ENCODE data around the gene UGT1A10.
A peak's percentile ranks its signal among the peaks of the same experiment; 100 is the strongest.
"Not testable (repeated sequence)": the region's sequence is repeated elsewhere in the genome, so short reads cannot be mapped to it uniquely, and the experiment has no call there.

UGT1A10 gene

DNA sequence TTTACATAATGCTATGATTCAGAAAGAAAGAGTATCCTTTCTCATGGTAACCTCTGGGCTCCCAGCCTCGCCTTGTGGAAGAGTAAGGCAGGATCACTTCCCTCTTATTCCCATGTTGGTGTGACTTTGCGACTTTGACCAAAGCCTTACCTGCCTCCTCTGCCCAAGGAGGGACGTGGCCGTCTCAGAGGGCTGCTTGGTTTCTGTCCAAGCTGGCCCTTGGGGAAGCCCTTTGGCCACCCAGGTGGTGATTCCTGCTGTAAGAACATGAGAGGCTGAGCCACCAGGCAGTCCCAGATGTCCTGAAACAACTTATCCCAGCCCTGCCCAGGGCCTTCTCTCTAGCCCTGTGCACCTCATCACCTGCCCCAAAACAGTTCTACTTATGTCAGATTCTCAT is 62.5 kb downstream of the UGT1A10 start:
- no peak for DNase-seq

DNA sequence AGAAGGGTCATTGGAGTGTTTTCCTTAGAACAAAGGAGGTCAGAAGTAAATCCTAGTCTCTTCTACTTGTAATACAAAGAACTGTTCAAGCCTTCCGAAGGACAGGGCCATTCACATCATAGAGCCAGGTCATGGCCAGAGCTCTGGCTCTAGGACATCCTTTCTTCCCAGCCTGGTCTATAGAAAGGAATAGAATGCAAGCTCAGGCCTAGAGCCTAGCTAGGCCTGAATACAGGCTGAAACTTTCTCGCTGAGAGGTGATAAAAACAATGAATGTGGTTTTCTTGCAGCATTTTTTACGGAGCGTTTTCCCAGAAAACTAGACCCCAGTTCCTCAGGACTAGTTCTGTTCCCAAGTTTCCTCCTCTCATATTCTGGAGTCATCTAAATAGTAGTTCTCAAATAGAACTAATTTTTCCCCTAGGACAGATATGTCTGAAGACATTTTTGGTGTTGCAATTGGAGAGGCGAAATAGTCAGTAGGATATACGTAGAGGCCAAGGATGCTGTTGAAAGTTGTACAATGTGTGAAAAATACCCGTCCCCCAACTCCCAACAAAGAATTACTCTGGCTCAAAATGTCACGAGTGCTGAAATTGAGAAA is 63.3 kb downstream of the UGT1A10 start:
- DNase-seq, result no peak

DNA sequence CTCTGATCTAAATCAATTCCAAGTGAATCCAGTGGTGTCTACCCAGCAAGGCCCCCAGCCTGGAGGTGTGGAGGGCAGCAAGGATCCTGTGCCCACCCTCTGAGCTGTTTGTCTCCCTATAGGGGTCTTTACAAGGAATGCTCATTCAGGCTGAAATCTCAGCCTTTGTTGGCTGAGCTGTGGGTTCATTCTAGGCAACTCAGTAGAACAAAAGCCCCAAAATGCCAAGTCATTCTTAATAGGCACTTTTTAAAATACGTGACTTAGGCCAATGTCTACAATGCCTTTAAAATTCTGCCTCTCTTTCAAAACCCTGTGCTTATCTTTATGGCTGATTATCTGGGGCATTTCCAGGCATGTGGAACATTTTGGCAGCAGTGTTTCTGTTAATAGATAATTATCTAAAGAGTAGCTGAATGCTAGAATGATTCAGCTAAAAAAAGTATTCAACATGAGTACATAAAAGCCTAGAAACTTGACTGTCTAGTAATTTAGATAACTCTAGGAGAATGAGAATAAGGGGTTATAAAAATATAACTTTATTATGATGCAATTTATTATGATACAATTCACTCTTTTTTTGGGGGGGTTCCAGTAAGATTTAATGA is 63.9 kb downstream of the UGT1A10 start:
- DNase-seq, result peak; percentile 34

DNA sequence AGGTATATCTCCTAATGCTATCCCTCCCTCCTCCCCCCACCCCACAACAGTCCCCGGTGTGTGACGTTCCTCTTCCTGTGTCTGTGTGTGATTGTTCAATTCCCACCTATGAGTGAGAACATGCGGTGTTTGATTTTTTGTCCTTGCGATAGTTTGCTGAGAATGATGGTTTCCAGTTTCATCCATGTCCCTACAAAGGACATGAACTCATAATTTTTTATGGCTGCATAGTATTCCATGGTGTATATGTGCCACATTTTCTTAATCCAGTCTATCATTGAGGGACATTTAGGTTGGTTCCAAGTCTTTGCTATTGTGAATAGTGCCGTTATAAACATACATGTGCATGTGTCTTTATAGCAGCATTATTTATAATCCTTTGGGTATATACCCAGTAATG is 64.6 kb downstream of the UGT1A10 start:
- DNase-seq, result not testable (repeated sequence)

DNA sequence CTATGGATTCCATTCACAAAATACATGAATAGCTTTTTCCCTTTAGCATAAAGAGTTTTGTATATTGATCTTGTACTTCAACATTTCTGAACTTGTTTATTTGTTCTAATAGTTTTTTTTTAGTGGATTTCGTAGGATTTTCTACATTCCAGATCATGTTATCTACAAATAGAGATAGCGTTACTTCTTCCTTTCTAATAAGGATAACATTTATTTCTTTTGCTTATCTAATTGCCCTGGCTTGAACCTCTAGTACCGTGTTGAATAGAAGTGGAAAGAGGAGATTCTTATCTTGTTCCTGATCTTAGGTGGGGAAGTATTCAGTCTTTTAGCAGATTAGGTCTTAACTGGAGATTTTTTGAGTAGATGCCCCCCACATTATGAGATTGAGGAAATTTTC is 66.0 kb downstream of the UGT1A10 start:
- DNase-seq, result no peak

DNA sequence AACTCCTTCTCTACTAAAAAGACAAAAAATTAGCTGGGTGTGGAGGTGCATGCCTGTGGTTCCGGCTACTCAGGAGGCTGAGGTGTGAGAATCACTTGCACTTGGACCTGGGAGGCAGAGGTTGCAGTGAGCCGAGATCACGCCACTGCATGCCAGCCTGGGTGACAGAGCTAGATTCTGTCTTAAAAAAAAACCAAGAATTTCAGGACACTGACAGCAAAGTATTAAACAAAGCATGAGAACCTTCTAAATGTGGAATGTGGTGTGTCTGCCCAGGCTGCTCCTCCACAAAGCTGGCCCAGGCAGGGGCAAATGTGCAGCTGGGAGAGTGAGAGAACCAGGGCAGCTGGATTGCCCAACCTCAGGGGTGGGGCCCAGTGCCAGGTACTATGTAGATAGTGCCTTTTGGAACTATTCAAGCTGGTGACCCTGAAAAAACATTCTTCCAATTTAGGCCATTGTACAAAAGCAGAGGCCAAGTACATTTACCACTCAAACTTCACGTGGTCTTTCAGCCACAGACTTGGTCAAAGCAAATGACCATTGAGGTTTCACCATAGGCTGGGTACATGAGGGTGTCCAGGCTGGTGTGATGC is 69.8 kb downstream of the UGT1A10 start:
- no peak for DNase-seq

DNA sequence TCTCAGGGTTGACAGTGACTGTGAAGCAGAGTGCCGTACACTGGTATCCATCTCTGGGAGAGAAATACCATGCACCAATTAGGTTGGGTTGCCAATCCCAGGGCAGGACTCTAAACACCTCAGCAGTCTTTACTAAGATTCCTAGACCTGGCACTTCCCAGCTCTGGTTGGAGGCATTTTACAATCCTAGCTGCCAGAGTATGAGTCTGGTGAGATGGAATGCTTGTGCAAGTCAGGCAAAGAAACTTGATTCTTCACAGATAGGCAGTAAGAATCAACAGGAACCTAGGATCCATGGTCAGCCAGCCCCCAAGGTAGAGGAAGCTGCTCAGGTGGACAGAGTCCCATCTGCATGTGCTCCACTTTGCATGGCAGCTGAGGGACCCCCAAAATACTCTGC is 70.5 kb downstream of the UGT1A10 start:
- no peak for DNase-seq

DNA sequence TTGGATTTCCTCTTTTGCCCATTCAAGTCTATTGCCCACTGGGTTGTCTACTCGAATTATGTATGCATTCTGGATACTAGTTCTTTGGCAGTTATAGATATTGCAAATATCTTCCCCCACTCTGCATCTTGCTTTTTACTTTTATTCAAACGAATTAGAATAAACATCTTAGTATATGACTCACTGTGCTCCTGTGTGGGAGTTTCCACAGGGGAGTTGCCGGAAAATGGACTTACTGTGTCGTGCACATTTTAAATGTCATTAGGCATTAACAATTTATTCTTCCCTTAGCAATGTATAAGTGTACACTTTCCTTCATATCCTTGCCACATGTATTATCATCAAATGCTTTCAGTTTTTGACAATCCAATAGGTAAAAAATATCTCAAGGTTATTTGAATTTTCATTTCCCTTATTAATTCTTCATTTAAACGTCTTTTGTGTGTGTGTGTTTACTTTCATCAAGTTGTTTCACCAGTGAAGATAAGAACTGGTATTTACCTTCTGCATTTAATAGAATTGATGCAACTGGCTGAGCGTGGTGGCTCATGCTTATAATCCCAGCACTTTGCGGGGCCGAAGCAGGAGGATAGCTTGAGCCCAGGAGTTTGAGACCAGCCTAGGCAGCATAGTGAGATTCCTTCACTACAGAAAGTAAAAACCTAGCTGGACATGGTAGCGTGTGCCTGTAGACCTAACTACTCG is 71.8 kb downstream of the UGT1A10 start:
- peak; percentile 12 for DNase-seq

DNA sequence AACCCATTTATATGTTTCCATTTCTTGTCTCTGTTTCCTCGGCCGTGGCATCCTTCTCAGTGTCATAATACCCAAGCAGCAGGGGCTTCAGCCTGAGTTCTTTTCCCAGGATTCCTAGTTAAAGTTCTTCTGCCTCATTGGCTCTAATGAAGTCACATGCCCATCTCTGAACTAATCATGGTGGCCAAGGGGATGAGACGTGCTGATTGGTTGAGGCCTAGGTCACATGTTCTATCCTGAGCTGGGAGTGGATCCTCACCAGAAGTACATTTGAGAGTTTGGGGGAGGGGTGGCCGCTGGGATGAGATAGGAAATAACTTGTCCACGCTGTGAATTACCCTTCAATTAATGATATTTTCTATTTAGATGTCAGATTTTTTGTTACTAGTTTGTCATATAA is 72.7 kb downstream of the UGT1A10 start:
- no peak for DNase-seq

DNA sequence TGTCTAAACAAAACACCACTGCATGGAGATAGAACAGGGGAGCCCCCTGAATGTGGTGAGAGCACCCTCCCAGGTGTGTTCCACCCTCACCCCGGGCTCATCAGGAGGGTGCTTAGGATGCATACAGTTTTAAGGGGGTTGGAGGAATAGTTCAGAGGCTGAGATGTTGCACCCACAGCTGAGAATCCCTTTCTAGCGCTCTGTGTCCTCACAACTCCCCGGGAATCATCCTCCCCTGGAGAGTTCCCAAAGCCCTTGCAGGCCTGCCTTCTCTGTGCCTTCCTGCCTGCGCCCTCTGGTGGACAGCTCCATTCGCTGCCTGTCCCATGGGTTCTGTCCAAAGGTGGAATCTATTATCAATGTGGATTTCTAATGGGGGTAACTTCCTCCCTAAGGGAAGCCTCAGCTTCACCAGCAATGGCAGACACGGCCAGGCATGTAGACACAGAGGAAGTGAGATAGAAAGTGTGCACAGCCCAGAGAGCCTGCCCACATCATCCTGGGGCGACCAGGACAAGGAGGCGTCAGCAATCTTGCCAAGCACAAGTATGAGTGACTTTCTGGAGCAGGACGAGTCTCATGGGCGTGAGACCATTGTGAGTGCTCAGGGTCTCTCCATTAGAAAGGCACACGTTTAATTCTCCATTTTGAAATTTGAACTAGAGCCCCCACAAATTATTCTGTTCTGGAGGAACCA is 75.2 kb downstream of the UGT1A10 start:
- DNase-seq, result peak; percentile 57

DNA sequence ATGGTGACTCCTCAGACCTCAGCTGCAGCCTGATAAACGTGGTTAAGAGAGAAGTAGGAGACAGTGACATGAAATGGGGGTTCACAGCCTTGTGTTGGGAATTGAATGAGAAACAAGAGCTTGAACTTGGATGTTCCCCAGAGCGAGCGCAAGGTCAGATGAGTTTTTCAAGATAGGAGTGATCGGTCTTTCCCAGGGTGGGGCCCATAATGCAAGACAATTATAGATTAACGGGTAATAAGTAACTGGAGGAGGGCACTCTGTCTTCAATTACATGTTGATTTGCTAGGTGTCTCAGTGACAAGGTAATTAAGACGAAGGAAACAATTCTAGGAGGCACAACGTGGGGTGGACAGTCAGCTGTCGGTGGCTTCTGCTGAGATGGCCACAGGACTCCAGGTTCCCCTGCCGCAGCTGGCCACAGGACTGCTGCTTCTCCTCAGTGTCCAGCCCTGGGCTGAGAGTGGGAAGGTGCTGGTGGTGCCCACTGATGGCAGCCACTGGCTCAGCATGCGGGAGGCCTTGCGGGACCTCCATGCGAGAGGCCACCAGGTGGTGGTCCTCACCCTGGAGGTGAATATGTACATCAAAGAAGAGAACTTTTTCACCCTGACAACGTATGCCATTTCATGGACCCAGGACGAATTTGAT is 76.5 kb downstream of the UGT1A10 start, which contains the start of gene UGT1A5:
TSS of gene UGT1A5 (plus strand) at position 297 of the 651 bp plus-strand sequence. CDS start at position 382, 85 bp downstream.
- DNase-seq, result no peak

DNA sequence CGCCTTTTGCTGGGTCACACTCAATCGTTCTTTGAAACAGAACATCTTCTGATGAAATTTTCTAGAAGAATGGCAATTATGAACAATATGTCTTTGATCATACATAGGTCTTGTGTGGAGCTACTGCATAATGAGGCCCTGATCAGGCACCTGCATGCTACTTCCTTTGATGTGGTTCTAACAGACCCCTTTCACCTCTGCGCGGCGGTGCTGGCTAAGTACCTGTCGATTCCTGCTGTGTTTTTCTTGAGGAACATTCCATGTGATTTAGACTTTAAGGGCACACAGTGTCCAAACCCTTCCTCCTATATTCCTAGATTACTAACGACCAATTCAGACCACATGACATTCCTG is 77.0 kb downstream of the UGT1A10 start:
- no peak for DNase-seq

DNA sequence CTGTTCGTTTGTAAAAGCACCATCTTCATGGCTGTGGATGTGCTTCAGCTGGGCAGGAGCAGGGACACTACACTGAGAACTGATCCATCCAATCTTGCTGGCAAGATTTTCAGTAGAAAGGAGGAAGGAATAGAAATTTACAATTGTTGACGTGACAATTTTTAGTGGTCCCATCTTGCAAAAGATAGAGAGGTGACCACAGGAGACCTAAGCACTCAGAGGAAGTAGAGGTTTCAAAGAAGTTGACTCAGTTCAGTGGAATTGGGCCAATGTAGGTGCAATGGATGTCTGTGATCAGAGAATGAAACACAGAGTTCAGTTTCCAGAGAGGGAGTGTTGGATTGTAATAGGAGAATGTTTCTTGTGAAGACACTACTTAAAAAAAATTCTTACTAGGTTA is 77.9 kb downstream of the UGT1A10 start:
- no peak for DNase-seq

DNA sequence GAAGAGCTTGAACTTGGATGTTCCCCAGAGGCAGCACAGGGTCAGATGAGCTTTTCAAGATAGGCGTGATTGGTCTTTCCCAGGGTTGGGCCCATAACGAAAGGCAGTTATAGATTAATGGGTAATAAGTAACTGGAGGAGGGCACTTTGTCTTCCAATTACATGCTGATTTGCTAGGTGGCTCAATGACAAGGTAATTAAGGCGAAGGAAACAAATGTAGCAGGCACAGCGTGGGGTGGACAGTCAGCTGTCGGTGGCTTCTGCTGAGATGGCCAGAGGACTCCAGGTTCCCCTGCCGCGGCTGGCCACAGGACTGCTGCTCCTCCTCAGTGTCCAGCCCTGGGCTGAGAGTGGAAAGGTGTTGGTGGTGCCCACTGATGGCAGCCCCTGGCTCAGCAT is 82.3 kb downstream of the UGT1A10 start, which contains the start of gene UGT1A4:
TSS of gene UGT1A4 (plus strand) at position 185 of the 400 bp plus-strand sequence. CDS start at position 270, 85 bp downstream.
- DNase-seq, result no peak

DNA sequence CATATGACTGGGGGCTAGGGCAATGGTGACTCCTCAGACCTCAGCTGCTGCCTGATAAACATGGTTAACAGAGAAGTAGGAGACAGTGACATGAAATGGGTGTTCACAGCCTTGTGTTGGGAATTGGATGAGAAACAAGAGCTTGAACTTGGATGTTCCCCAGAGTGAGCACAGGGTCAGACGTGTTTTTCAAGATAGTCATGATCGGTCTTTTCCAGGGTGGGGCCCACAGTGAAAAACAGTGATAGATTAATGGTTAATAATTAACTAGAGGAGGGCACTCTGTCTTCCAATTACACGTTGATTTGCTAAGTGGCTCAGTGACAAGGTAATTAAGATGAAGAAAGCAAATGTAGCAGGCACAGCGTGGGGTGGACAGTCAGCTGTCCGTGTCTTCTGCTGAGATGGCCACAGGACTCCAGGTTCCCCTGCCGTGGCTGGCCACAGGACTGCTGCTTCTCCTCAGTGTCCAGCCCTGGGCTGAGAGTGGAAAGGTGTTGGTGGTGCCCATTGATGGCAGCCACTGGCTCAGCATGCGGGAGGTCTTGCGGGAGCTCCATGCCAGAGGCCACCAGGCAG is 92.6 kb downstream of the UGT1A10 start, which contains the start of gene UGT1A3:
TSS of gene UGT1A3 (plus strand) at position 320 of the 579 bp plus-strand sequence. CDS start at position 405, 85 bp downstream.
- no peak for DNase-seq

DNA sequence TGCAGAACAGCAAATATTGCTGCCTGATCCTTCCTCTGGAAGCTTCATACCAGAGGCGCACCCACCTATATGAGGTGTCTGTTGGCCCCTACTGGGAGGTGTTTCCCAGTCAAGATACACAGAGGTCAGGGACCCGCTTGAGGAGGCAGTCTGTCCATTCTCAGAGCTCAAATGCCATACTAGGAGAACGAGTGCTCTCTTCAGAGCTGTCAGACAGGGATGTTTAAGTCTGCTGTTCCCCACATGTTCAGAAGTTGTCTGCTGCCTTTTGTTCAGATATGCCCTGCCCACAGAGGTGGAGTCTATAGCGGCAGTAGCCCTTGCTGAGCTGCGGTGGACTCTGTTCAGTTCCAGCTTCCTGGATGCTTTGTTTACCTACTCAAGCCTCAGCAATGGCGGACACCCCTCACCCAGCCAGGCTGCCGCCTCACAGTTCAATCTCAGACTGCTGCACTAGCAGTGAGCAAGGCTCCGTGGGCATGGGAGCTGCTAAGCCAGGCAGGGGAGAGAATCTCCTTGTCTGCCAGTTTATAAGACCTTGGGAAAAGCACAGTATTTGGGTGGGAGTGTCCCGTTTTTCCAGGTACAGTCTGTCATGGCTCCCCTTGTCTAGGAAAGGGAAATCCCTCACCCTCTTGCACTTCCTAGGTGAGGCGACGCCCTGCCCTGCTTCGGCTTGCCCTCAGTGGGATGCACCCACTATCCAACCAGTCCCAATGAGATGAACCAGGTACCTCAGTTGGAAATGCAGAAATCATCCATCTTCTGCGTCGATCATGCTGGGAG is 100.8 kb downstream of the UGT1A10 start:
- DNase-seq, result not testable (repeated sequence)

DNA sequence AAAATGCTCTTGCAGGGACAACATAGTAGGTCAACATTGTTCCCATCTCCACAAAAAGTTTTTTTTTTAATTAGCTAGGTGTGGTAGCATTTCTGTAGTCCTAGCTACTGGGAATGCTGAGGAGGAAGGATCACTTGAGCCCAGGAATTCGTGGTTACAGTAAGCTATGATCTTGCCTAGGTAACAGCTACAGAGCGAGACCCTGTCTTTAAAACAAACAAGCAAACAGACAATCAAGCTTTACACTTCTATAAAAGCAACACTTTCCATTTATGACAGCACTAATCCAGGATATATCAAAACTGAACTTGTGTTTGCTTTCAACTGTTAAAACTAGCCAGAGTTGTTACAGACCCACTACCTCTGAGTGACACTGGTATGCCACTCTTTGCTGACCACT is 104.6 kb downstream of the UGT1A10 start:
- no peak for DNase-seq

DNA sequence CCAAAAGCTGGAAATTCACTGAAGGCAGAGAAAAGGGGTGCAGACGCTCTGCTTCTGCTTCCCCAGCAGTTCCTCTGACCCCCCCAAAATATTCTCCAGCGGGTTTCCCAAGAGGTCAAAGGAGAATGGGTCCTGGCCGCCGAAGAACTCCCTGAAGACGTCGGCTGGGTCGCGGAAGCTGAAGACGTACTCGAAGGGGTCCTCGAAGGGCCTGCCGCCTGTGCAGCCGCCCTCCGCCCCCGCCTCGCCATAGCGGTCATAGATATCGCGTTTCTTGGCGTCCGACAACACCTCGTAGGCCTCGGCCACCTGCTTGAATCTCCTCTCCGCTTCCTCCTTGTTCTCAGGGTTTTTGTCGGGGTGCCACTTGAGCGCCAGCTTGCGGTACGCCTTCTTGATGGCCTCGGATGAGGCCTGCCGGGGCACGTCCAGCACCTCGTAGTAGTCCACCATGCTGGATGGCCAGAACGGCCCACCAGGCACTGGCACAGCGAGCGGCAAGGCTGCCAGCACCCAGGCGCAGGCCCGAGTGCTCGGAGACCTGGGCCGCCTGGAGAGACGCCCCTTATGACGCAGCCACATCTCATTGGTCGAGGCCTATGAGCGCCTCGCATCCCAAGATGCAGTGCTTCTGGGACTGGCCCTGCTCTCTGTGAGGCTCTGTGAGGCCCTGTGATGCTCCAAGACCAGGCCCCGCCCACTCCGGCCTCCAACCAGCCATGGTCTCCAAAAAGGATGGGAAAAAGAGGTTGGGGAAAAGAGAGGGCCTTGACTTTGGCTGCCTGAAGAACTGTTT is 107.4 kb downstream of the UGT1A10 start:
- DNase-seq, result no peak

DNA sequence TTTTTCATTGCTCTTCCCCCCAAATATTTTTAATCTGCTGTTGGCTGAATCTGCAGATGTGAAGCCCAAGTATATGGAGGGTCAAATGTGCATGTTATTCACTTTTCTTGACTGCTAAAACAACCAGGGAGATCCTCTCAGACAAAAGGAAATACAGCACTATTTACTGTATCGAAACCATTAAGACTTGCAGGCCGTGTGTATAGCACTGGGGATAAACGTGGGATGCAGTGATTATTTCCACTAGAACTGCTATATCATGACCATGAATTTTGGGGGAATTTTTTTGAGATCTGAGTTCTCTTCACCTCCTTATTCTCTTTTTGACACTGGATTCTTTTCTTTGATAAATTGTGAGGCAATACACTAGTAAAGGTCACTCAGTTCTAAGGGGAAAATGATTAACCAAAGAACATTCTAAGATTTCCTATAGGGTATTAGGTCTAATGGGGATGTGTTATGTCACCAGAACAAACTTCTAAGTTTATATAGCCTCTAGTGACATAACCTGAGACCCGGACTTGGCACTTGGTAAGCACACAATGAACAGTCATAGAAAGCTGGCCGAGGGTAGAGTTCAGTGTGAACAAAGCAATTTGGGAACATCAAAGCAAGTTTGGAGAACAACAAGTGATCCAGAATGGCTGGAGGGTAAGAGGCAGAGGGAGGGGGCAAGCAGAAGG is 109.0 kb downstream of the UGT1A10 start:
- no peak for DNase-seq

DNA sequence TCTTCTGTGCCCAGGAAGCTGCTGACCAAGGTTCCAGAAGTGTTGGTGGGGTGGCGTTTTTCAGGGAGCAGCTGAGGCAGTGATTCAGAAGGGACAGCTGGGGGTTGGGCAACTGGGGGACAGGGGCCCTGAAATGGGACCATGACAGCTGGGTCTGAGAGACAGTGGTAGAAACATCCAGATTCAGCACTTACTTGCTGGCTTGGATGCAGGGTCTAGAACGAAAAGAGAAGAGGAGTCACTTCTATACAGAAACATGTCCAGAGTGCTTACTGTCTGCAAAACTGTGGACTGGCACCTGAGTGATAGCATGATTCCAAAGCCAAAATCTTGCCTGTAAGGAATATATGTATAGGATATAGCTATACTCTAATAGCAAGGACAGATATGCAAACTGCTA is 109.6 kb downstream of the UGT1A10 start:
- DNase-seq, result not testable (repeated sequence)

Data from retina (tissue), 1 donor.